HG02981 (cell line): ENCODE measurements around the gene ARHGDIG.
A peak's percentile ranks its signal among the peaks of the same experiment; 100 is the strongest.
"Not testable (repeated sequence)": the region's sequence is repeated elsewhere in the genome, so short reads cannot be mapped to it uniquely, and the experiment has no call there.

Experiments
- ATAC-seq: cut with Tn5 transposase; IDR thresholded peaks from one replicate; pipeline ENCODE4 v1.9.1; 2021; ENCODE audit warnings: mild to moderate bottlenecking, moderate library complexity; ENCODE audit not compliant: unreplicated experiment

The ARHGDIG gene

GRCh38 chr16:280552-280951 is at the start of gene ARHGDIG:
Gene ARHGDIG, plus strand, starts transcription at chr16:280591. Its CDS starts 90 bp downstream, at chr16:280681.
- ATAC-seq = no peak

GRCh38 chr16:230949-231348 is 49.4 kb upstream of the ARHGDIG start:
- ATAC-seq = no peak

DNA sequence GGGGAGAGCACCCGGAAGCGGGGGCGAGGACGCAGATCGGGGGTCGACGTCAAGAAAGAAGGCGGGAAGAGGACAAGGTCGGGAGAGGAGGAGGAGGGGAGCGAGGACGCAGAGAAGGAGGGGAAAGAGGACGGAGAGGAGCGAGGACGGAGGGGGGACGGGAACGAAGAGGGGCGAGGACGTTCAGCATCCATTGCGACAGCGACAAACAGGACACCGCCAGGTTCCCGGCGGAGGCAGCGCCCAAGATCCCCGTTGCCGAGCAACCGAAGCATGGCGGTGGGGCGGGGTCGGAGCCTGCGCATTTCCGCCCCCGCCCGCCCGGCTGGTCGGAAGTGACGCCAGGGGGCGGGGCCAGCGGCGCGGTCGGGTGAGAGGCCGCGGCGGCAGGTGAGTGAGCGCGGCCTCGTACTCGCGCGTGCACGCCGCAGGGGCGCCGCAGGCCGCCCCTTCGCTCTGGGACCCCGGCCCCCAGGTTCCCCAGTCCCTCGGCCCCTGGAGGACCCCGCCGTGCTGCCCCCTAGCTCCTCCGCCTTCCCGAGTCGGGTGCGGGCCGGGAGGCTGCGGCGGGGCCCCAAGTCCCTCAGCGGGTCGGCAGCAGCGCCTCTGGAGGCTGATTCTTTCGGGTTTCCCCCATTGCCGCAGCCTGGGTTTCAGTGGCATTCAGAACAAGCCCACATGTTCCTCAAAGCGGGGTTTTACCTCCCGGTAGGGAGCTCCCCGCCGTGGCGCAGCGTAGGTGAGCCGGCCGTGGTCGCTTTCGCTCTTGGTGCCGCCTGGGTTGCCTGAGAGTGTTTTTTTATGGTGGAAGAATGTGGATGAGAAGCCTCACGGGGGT is 45.7 kb upstream of the ARHGDIG start, which contains the start of gene FAM234A:
Gene FAM234A (plus strand): TSS at position 354 of the 838 bp plus-strand sequence. CDS start 19,593 bp downstream, outside the sequence.
- ATAC-seq = peak; percentile 78

DNA sequence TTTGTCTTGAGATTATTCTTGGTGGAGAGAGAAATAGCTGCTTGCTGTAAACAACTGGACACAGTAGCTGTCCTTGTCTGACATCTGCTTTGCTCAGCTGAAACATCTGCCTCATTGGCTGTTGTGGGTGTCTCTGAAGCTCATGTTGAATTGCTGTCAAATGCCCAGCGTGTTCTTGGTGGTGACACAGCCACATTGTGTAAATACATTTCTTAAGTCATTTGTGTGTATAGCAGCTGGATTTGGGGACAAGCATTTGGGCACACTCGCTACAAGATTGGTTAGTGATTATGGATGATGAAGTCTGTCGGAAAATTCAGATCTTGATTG is 40.5 kb upstream of the ARHGDIG start:
- ATAC-seq = no peak

DNA sequence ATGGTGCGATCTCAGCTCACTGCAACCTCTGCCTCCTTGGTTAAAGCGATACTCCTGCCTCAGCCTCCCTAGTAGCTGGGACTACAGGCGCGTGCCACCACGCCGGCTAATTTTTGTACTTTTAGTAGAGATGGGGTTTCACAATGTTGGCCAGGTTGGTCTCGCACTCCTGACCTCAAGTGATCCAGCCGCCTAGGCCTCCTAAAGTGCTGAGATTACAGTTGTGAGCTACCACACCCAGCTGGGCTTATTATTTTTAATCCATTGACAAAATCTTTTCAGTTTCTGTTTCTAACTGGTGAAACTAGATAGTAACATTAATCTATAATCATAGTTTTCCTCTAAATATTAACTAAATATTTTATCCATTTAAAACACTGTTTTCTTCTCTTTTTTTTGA is 39.8 kb upstream of the ARHGDIG start:
- no peak for ATAC-seq

DNA sequence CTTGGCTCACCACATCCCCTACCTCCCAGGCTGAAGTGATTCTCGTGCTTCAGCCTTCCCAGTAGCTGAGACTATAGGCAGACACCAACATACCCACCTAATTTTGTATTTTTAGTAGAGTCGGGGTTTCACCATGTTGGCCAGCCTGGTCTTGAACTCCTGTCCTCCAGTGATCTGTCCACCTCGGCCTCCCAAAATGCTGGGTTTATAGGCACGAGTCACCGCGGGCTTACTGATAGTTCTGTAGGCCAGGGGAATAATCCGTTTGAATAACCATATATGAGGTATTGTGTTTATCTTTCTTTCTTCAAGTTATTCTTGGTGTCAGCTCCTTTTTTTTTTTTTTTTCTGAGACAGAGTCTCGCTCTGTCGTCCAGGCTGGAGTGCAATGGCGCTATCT is 38.1 kb upstream of the ARHGDIG start:
- ATAC-seq = no peak

DNA sequence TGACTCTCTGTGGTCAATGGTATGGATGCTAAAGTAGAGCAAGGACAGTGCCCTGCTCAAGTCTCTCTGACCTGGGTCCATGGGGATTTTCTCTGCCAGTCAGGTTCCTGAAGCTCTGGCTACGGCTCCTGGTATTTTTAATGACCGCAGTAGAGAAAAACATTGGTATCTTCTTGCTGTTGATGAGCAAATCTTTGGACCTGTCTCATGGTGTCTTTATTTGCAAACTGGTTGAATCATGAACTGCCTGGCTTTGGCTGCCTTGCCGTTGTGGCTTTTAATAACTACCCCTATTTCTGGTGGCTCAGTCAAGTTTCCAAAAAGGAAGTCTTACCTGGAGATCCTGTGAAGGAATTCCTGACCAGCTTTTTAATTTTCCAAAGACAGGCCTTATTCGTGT is 37.0 kb upstream of the ARHGDIG start:
- no peak for ATAC-seq

- no peak for ATAC-seq
Measured at GRCh38 chr16:245105-245504, 35.3 kb upstream of the ARHGDIG start.

DNA sequence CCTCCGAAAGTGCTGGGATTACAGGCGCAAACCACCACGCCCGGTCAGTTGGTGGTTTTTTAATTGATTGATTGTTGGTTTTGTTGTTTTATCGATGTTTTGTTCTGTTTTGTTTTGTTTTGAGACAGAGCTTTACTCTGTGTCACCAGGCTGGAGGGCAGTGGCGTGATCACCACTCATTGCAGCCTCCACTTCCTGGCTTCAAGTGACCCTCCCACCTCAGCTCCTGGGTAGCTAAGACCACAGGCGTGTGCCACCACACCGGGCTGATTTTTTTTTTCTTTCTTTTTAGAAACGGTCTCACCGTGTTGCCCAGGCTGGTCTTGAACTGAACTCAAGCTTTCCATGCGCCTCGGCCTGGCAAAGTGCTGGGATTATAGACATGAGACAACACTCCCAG is 33.4 kb upstream of the ARHGDIG start:
- no peak for ATAC-seq

- ATAC-seq = no peak
Measured at GRCh38 chr16:249431-249830, 31.0 kb upstream of the ARHGDIG start.

DNA sequence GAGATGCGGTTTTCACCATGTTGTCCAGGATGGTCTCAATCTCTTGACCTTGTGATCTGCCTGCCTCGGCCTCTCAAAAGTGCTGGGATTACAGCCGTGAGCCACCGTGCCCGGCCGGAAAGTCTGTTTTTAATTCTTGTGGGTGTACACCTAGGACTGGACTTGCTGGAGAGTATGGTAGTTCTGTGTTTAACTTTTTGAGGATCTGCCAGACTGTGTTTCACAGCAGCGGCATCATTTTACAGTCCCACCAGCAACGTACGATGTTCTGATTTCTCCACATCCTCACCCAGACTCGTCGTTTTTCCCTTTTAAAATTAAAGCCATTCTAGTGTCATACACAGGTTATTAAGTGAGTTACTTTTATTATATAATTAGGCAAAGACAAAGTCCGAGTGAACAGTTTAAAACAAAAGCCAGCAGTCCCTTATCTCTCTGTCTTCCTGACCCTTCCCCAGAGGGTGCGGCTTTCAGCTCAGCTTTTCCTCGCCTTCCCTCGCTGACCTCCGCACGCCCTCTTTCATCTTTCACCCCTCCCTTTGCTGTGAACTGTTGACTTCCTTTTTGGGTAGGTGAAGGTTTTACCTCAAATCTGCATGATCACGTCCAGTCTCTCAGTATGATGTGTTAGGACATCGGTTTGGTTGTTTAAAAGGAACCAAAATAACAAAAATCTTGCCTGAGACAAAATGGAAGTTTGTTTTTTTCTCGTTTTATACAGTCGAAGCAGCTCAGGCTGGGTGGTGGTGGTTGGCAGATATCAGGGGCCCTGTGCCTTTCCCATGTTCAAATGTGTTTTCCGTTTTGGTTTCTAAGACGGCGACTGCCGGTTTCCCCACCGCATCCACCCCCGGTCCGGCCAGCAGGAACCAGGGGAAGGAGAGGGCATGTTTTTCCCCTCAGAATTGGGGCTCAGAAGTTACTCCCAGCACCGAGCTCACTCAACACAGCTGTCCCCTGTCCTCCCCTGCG is 27.7 kb upstream of the ARHGDIG start:
- no peak for ATAC-seq

GRCh38 chr16:253833-254232 is 26.6 kb upstream of the ARHGDIG start:
- no peak for ATAC-seq

DNA sequence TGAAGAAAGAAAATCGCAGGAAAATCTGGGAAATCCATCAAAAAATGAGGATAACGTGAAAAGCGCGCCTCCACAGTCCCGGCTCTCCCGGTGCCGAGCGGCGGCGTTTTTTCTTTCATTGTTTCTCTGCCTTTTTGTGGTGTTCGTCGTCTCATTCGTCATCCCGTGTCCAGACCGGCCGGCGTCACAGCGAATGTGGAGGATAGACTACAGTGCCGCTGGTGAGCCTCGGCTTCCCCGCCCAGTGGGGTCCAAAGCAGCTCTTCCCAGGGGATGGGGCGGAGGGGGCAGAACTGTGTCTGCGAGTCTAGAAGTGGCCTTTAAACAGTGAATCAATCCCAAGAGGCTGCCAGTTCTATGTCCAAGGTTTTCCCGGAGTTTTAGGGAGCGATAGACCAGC is 25.9 kb upstream of the ARHGDIG start:
- no peak for ATAC-seq

GRCh38 chr16:255183-255582 is 25.2 kb upstream of the ARHGDIG start:
- no peak for ATAC-seq

- not testable (repeated sequence) for ATAC-seq
Measured at GRCh38 chr16:258091-258490, 22.3 kb upstream of the ARHGDIG start.

- ATAC-seq = no peak
Measured at GRCh38 chr16:259226-259625, 21.2 kb upstream of the ARHGDIG start.

- no peak for ATAC-seq
Measured at GRCh38 chr16:259814-260253, 20.6 kb upstream of the ARHGDIG start.

DNA sequence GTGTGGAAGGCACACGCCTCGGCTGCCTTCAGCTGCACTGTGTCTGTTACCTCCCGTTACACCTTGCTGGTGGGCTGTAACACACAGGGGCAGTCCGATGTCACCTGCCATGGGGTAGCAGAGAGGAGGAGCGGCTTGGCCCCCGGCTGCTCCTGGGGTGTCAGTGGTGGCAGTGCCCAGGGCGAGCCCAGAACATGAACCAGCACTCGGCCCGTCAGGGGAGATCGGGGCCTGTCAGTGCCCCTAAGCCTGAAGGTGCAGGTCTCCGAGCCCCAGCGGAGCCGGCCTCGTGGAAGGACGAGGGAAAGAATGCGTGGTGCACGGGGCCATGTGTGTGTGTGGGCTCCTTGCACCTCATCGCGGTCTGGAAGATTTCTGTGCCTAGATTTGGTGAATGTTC is 20.1 kb upstream of the ARHGDIG start:
- no peak for ATAC-seq

DNA sequence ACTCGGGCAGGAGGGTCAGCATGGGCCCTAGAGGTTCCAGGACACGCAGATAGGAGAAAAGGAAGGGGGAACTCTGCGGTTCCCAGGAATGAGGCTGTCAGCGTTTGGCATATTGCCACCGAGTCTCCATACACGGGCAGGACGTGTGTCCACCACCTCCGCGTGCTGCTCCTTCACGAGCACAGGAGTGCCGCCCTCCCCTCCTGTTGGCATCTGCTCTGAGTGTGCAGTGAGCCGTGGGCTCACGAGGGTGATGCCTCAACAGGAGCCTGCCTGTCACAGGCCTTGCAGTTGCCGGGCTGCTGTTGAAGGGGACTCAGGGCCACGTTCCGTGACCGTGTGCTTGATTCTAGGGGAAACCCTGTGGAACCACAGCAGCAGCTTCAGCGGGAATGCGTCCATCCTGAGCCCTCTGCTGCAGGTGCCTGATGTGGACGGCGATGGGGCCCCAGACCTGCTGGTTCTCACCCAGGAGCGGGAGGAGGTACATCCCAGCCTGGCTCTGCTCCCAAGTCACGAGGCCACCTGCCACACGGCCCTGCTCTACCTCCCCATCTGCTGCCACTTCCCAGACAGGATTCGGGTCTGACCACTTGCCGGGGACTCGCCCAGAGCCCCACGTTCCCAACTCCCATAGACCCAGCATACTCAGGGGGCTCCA is 19.2 kb upstream of the ARHGDIG start:
- ATAC-seq = no peak

- ATAC-seq = no peak
Measured at GRCh38 chr16:262121-262745, 18.2 kb upstream of the ARHGDIG start.
